Measurements from ENCODE around the gene USH2A.

DNA sequence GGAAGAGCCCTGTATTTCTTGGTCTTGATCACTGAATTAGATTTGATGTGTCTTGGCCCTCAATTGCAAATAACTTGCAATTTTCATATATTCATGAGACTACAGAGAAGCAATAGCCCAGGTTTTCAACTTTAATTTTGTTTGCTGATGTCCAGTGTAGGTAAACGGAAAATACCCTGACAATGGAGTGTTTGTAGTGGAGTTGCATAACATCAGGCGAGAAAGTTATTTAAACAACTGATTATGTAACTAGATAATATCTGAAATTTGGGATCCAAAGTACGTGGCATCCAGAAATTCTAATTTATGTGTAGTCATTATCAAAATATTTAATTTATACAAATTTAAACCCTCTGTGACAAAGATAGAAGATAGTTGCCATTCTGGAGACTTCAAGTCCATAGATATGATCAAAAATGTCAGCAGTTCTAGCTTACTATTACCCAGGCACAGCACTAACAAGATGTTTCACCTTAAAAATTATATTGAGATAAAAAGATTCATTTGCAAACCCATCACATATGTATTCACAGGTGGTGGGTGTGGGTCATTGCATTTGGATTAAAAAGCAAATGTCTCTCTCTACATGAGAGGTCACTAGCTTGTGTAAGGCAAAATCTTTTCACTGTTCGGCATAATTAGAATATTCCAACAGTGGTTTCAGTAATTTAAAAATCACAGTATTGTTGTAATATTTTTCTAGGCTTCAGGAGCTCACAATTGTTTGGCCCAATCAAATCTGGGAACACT is 705.4 kb downstream of the USH2A start:
- TF ChIP-seq POLR2A (IDR thresholded peaks at IDR 0.05) (no peak), POLR2AphosphoS5 (IDR thresholded peaks at IDR 0.05) (no peak)
- TF ChIP-seq, protein P1, sequence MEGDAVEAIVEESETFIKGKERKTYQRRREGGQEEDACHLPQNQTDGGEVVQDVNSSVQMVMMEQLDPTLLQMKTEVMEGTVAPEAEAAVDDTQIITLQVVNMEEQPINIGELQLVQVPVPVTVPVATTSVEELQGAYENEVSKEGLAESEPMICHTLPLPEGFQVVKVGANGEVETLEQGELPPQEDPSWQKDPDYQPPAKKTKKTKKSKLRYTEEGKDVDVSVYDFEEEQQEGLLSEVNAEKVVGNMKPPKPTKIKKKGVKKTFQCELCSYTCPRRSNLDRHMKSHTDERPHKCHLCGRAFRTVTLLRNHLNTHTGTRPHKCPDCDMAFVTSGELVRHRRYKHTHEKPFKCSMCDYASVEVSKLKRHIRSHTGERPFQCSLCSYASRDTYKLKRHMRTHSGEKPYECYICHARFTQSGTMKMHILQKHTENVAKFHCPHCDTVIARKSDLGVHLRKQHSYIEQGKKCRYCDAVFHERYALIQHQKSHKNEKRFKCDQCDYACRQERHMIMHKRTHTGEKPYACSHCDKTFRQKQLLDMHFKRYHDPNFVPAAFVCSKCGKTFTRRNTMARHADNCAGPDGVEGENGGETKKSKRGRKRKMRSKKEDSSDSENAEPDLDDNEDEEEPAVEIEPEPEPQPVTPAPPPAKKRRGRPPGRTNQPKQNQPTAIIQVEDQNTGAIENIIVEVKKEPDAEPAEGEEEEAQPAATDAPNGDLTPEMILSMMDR (IDR thresholded peaks at IDR 0.05): no peak

Measured in breast epithelium (tissue), 3 donors.